Astrocyte (in vitro differentiated cells and primary cell): Measurements from ENCODE around the gene TNPO3. TPM values are rescaled to one million over a fixed set of nuclear protein-coding genes. Genes with fewer than 3 reads are reported as not detected.

Source experiments
- DNase-seq: peaks from one replicate; pipeline ENCODE4 v3.0.0-alpha.2; 2010; ENCODE audit warnings: low read depth
- FAIRE-seq: peaks from 2 replicates; lab custom pipeline; 2011; peaks lifted over from hg19 to GRCh38; lab: Jason Lieb, UNC
- H2AFZ ChIP-seq: 2 replicates; pipeline ENCODE4 v1.6.0; 2012; ENCODE audit warnings: low read depth, low read length, inconsistent platforms
- H3K27ac ChIP-seq: 2 replicates; pipeline ENCODE4 v1.5.1; 2011; ENCODE audit warnings: low read depth, low read length, inconsistent platforms
- H3K27me3 ChIP-seq: 2 replicates; pipeline ENCODE4 v1.6.0; 2011; ENCODE audit warnings: low read length, inconsistent platforms; ENCODE audit not compliant: insufficient read depth
- H3K36me3 ChIP-seq: 2 replicates; pipeline ENCODE4 v1.5.1; 2011; ENCODE audit warnings: low read length, inconsistent platforms; ENCODE audit not compliant: insufficient read depth
- H3K4me1 ChIP-seq: 2 replicates; pipeline ENCODE4 v1.5.1; 2011; ENCODE audit warnings: low read length, inconsistent platforms; ENCODE audit not compliant: insufficient read depth
- H3K4me2 ChIP-seq: 2 replicates; pipeline ENCODE4 v1.6.0; 2012; ENCODE audit warnings: low read length, inconsistent platforms
- H3K4me3 ChIP-seq: 2 replicates; pipeline ENCODE4 v1.5.1; 2011; ENCODE audit warnings: low read depth, mild to moderate bottlenecking, low read length, inconsistent platforms; ENCODE audit not compliant: insufficient read depth
- H3K79me2 ChIP-seq: 2 replicates; pipeline ENCODE4 v1.6.0; 2012; ENCODE audit warnings: mild to moderate bottlenecking, low read length, inconsistent platforms; ENCODE audit not compliant: insufficient read depth
- H3K9ac ChIP-seq: 2 replicates; pipeline ENCODE4 v1.6.0; 2012; ENCODE audit warnings: mild to moderate bottlenecking, low read length, inconsistent platforms
- H3K9me3 ChIP-seq: 2 replicates; pipeline ENCODE4 v1.5.1; 2012; ENCODE audit warnings: low read depth, mild to moderate bottlenecking, low read length, inconsistent platforms; ENCODE audit not compliant: insufficient read depth
- H4K20me1 ChIP-seq: 2 replicates; pipeline ENCODE4 v1.6.0; 2012; ENCODE audit warnings: low read length, inconsistent platforms; ENCODE audit not compliant: insufficient read depth
- H3K27ac Mint-ChIP-seq: one replicate; pipeline ENCODE4 v1.8.0; 2021; ENCODE audit warnings: mild to moderate bottlenecking, mixed read lengths; ENCODE audit not compliant: unreplicated experiment
- H3K27me3 Mint-ChIP-seq: one replicate; pipeline ENCODE4 v1.8.0; 2021; ENCODE audit warnings: low read depth, mixed read lengths; ENCODE audit not compliant: unreplicated experiment
- H3K36me3 Mint-ChIP-seq: one replicate; pipeline ENCODE4 v1.8.0; 2021; ENCODE audit warnings: low read depth, mixed read lengths; ENCODE audit not compliant: unreplicated experiment
- H3K4me1 Mint-ChIP-seq: one replicate; pipeline ENCODE4 v1.8.0; 2021; ENCODE audit warnings: low read depth, mixed read lengths; ENCODE audit not compliant: unreplicated experiment
- H3K4me3 Mint-ChIP-seq: one replicate; pipeline ENCODE4 v1.8.0; 2021; ENCODE audit warnings: mild to moderate bottlenecking, moderate library complexity, mixed read lengths; ENCODE audit not compliant: unreplicated experiment
- H3K9me3 Mint-ChIP-seq: one replicate; pipeline ENCODE4 v1.8.0; 2021; ENCODE audit warnings: mild to moderate bottlenecking, mixed read lengths; ENCODE audit not compliant: unreplicated experiment
- EZH2 ChIP-seq: IDR thresholded peaks from 2 replicates; pipeline ENCODE4 v1.6.1; 2012; ENCODE audit warnings: mild to moderate bottlenecking, low read length, inconsistent platforms; ENCODE audit not compliant: insufficient read depth
- total RNA-seq: library from RNA; stranded (reverse); gene quantifications from 2 replicates; pipeline ENCODE4 v1.2.1, GENCODE V29; 2021
- TF ChIP-seq, protein P1 (sequence below): IDR thresholded peaks from 2 replicates; pipeline ENCODE4 v1.5.1; 2011; ENCODE audit warnings: low read depth, mild to moderate bottlenecking, inconsistent platforms, low read length, moderate library complexity; ENCODE audit not compliant: insufficient read depth

The TNPO3 gene
- total RNA-seq, 1 donor from 2014 or later = 49.2 TPM

DNA sequence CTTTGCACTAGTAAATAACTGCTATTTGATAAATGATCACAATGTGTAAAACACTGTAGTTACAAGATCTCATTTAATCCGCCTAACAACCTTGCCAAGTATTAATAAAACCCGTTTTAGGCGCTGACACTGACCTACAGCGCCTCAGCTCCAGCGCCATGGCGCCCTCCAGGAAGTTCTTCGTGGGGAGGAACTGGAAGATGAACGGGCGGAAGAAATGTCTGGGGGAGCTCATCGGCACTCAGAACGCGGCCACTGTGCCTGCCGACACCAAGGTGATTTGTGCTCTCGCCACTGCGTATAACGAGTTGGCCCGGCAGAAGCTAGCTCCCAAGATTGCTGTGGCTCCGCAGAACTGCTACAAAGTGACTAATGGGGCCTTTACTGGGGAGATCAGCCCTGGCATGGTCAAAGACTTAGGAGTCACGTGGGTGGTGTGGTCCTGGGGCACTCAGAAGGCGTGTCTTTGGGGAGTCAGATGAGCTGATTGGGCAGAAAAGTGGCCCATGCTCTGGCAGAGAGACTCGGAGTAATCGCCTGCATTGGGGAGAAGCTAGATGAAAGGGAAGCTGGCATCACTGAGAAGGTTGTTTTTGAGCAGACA lies 1.1 kb upstream of the TNPO3 start:
- Histone ChIP-seq H3K27ac (no peak overlapping the region), H3K79me2 (peaks cover 37% of the 10 kb centered on the region), H3K4me2 (peak overlapping the region; percentile 96), H3K36me3 (no peaks in the 10 kb centered on the region), H3K4me3 (peak overlapping the region; percentile 87), H3K27me3 (peaks cover 5% of the 10 kb centered on the region), H3K4me1 (peaks cover 9% of the 10 kb centered on the region), H3K9me3 (no peaks in the 10 kb centered on the region), H2AFZ (peak overlapping the region; percentile 99), H4K20me1 (peaks cover 23% of the 10 kb centered on the region), H3K9ac (no peak overlapping the region)
- DNase-seq = no peak
- H3K4me1 Mint-ChIP-seq = peaks cover 6% of the 10 kb centered on the region
- no peaks in the 10 kb centered on the region for H3K27me3 Mint-ChIP-seq
- no peaks in the 10 kb centered on the region for H3K9me3 Mint-ChIP-seq
- peak overlapping the region; percentile 82 for H3K27ac Mint-ChIP-seq
- peaks cover 2% of the 10 kb centered on the region for H3K36me3 Mint-ChIP-seq
- H3K4me3 Mint-ChIP-seq = peak overlapping the region; percentile 93
- no peak for TF ChIP-seq EZH2
- TF ChIP-seq, protein P1, sequence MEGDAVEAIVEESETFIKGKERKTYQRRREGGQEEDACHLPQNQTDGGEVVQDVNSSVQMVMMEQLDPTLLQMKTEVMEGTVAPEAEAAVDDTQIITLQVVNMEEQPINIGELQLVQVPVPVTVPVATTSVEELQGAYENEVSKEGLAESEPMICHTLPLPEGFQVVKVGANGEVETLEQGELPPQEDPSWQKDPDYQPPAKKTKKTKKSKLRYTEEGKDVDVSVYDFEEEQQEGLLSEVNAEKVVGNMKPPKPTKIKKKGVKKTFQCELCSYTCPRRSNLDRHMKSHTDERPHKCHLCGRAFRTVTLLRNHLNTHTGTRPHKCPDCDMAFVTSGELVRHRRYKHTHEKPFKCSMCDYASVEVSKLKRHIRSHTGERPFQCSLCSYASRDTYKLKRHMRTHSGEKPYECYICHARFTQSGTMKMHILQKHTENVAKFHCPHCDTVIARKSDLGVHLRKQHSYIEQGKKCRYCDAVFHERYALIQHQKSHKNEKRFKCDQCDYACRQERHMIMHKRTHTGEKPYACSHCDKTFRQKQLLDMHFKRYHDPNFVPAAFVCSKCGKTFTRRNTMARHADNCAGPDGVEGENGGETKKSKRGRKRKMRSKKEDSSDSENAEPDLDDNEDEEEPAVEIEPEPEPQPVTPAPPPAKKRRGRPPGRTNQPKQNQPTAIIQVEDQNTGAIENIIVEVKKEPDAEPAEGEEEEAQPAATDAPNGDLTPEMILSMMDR = no peak
- no peak for FAIRE-seq

DNA sequence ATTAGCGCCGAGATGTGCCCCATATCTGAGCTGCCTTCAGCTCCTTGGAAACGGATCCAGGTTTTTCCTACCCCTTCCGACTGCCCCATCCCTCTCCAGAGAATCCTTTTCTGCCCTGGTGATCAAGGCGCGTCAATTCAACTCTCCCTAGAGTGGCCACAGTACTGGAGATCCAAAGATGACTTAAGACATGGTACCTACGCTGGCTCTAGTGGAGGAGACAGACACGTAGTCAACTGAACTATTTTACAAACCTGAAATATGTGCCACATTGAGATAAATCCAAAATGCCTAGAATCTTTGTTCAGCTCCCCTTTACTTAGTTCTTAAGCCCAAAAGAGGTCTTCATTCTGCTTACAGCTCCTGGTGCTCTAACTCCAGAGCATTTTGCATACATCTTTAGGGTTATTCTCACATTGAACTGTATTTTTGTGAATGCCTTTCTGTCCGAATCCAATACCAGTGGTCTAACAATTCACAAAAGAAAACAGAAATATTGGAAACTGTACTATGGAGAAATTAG lies 444 bp upstream of the TNPO3 start:
- Histone ChIP-seq H3K4me3 (peak overlapping the region; percentile 87), H3K4me1 (peaks cover 9% of the 10 kb centered on the region), H4K20me1 (peaks cover 29% of the 10 kb centered on the region), H3K36me3 (no peaks in the 10 kb centered on the region), H3K79me2 (peaks cover 43% of the 10 kb centered on the region), H3K27me3 (peaks cover 5% of the 10 kb centered on the region), H2AFZ (peak overlapping the region; percentile 99), H3K4me2 (peak overlapping the region; percentile 96), H3K9ac (peak overlapping the region; percentile 96), H3K9me3 (no peaks in the 10 kb centered on the region), H3K27ac (peak overlapping the region; percentile 97)
- H3K27ac Mint-ChIP-seq = peak overlapping the region; percentile 100
- no peak for DNase-seq
- TF ChIP-seq, protein P1 = no peak
- TF ChIP-seq EZH2 = no peak
- H3K36me3 Mint-ChIP-seq = peaks cover 2% of the 10 kb centered on the region
- H3K4me3 Mint-ChIP-seq = peak overlapping the region; percentile 93
- H3K4me1 Mint-ChIP-seq = peaks cover 6% of the 10 kb centered on the region
- H3K9me3 Mint-ChIP-seq = no peaks in the 10 kb centered on the region
- H3K27me3 Mint-ChIP-seq = no peaks in the 10 kb centered on the region
- no peak for FAIRE-seq

DNA sequence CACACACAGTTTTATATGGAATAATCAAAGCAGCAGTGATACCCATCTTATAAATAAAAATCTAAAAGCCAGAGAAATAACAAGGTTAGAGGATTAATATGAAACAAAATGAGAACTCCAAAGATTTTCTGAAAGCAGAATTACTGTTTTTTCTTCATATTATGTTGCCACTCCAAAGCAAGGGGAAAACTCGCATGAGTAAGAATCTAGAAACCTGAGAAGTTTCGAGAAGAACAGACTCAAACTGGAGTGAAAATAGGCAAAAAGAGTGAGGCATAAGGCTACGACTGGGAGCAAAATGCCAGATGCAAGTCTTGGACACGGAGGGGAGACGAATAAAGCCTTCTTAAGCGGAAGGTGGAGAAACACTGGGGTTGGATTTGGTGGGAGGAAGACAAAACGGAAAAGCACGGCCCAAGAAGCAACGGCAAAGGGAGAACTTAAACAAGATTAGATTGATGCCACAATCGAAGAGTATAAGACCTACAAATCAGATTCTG lies 923 bp downstream of the TNPO3 start:
- Histone ChIP-seq H2AFZ (peak overlapping the region; percentile 99), H3K9me3 (no peaks in the 10 kb centered on the region), H3K36me3 (no peaks in the 10 kb centered on the region), H3K4me2 (peak overlapping the region; percentile 96), H3K27ac (peak overlapping the region; percentile 97), H3K79me2 (peaks cover 54% of the 10 kb centered on the region), H3K27me3 (no peaks in the 10 kb centered on the region), H3K4me3 (peak overlapping the region; percentile 87), H3K4me1 (peaks cover 9% of the 10 kb centered on the region), H3K9ac (peak overlapping the region; percentile 96), H4K20me1 (peaks cover 38% of the 10 kb centered on the region)
- H3K27me3 Mint-ChIP-seq = no peaks in the 10 kb centered on the region
- no peaks in the 10 kb centered on the region for H3K9me3 Mint-ChIP-seq
- H3K27ac Mint-ChIP-seq = peak overlapping the region; percentile 100
- H3K4me1 Mint-ChIP-seq = peaks cover 12% of the 10 kb centered on the region
- H3K36me3 Mint-ChIP-seq = peaks cover 2% of the 10 kb centered on the region
- DNase-seq (peak; percentile 18), FAIRE-seq (no peak)
- TF ChIP-seq, protein P1 = no peak
- TF ChIP-seq EZH2 = no peak
- peak overlapping the region; percentile 93 for H3K4me3 Mint-ChIP-seq
